Vagina (tissue), 2 donors: ENCODE measurements around the gene RPS14.

Experiments
- CTCF ChIP-seq, 3 experiments: fragments of 450-650 bp in 2 of 3; fragments of 200-600 bp in 1 of 3; sonication (generic) in 1 of 3; IDR thresholded peaks; one replicate each; pipeline ENCODE4 v1.5.1; 2017 to 2019; ENCODE audit warnings: antibody characterized with exemption in 3 of 3, mild to moderate bottlenecking in 2 of 3, moderate library complexity in 2 of 3
- POLR2A ChIP-seq, 2 donors: fragments of 450-650 bp; IDR thresholded peaks; one replicate each; pipeline ENCODE4 v1.6.1; 2017; ENCODE audit warnings: antibody characterized with exemption in 2 of 2, mild to moderate bottlenecking in 2 of 2, moderate library complexity in 2 of 2

GRCh38 chr5:150498501-150498900, 49.0 kb upstream of the RPS14 start:
- TF ChIP-seq POLR2A (IDR thresholded peaks at IDR 0.05) (no peak), CTCF (IDR thresholded peaks at IDR 0.05) (no peak)
